ENCODE data around the gene DUSP12.

- TF ChIP-seq CTCF (IDR thresholded peaks at IDR 0.05), result no peak
- no peak for TF ChIP-seq POLR2A (IDR thresholded peaks at IDR 0.05)
- TF ChIP-seq POLR2AphosphoS5 (IDR thresholded peaks at IDR 0.05; ENCODE audit: insufficient read depth in 1 of 2, low read depth in 1 of 2), result no peak
Observed at GRCh38 chr1:161781995-161782394, 32.4 kb downstream of the DUSP12 start.

All from vagina (tissue), 2 donors.